Measurements from ENCODE around the gene GPR84. TPM values are rescaled to one million over a fixed set of nuclear protein-coding genes. Genes with fewer than 3 reads are reported as not detected.

The GPR84 gene
- total and polyA plus RNA-seq, 2 experiments from 2014 or later = not detected

DNA sequence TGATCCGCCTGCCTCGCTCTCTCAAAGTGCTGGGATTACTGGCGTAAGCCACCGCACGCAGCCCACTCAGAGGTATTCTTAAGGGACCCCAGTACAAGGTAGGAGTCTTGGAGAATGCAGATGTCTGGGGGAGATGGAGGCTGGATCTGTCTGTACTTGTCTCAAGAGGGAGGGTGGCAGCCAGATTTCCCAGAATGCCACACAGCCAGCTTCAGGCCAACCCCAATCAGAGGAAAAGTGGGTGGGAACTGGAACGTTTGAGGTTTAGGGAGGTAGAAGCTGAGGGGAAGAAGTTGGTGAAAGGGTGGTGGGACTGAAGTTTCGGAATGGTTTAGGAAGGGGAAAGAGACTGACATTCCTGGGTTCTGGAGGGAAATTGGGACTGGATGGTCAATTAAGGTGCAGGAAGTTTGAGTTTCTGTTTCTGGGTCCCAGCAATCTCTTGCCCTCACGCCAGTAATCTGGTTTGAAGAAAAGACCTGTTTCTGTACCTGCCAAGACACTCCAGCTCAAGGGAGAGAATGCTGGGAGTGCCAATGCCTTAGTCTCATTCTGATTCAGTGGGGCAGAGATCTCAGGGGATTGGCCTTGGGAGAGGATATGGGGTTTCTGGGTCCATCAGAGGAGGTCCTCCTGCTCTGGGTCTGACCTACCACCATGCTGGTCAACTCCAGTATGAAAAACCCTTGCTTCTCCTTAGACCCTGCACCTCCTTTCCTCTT lies 28.4 kb upstream of the GPR84 start (continued):
- TF ChIP-seq, protein P1, sequence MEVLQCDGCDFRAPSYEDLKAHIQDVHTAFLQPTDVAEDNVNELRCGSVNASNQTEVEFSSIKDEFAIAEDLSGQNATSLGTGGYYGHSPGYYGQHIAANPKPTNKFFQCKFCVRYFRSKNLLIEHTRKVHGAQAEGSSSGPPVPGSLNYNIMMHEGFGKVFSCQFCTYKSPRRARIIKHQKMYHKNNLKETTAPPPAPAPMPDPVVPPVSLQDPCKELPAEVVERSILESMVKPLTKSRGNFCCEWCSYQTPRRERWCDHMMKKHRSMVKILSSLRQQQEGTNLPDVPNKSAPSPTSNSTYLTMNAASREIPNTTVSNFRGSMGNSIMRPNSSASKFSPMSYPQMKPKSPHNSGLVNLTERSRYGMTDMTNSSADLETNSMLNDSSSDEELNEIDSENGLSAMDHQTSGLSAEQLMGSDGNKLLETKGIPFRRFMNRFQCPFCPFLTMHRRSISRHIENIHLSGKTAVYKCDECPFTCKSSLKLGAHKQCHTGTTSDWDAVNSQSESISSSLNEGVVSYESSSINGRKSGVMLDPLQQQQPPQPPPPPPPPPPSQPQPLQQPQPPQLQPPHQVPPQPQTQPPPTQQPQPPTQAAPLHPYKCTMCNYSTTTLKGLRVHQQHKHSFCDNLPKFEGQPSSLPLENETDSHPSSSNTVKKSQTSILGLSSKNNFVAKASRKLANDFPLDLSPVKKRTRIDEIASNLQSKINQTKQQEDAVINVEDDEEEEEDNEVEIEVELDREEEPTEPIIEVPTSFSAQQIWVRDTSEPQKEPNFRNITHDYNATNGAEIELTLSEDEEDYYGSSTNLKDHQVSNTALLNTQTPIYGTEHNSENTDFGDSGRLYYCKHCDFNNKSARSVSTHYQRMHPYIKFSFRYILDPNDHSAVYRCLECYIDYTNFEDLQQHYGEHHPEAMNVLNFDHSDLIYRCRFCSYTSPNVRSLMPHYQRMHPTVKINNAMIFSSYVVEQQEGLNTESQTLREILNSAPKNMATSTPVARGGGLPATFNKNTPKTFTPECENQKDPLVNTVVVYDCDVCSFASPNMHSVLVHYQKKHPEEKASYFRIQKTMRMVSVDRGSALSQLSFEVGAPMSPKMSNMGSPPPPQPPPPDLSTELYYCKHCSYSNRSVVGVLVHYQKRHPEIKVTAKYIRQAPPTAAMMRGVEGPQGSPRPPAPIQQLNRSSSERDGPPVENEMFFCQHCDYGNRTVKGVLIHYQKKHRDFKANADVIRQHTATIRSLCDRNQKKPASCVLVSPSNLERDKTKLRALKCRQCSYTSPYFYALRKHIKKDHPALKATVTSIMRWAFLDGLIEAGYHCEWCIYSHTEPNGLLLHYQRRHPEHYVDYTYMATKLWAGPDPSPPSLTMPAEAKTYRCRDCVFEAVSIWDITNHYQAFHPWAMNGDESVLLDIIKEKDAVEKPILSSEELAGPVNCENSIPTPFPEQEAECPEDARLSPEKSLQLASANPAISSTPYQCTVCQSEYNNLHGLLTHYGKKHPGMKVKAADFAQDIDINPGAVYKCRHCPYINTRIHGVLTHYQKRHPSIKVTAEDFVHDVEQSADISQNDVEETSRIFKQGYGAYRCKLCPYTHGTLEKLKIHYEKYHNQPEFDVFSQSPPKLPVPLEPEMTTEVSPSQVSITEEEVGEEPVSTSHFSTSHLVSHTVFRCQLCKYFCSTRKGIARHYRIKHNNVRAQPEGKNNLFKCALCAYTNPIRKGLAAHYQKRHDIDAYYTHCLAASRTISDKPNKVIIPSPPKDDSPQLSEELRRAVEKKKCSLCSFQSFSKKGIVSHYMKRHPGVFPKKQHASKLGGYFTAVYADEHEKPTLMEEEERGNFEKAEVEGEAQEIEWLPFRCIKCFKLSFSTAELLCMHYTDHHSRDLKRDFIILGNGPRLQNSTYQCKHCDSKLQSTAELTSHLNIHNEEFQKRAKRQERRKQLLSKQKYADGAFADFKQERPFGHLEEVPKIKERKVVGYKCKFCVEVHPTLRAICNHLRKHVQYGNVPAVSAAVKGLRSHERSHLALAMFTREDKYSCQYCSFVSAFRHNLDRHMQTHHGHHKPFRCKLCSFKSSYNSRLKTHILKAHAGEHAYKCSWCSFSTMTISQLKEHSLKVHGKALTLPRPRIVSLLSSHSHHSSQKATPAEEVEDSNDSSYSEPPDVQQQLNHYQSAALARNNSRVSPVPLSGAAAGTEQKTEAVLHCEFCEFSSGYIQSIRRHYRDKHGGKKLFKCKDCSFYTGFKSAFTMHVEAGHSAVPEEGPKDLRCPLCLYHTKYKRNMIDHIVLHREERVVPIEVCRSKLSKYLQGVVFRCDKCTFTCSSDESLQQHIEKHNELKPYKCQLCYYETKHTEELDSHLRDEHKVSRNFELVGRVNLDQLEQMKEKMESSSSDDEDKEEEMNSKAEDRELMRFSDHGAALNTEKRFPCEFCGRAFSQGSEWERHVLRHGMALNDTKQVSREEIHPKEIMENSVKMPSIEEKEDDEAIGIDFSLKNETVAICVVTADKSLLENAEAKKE (CRISPR knock-in tag; IDR thresholded peaks at IDR 0.05) = no peak
- TF ChIP-seq EZH2 (IDR thresholded peaks at IDR 0.05; ENCODE audit: low read depth, unreplicated experiment) (no peak), CREB1 (CRISPR knock-in tag; IDR thresholded peaks at IDR 0.05; ENCODE audit: low read depth) (no peak), NANOG (IDR thresholded peaks at IDR 0.05; ENCODE audit: borderline replicate concordance) (no peak), ZNF331 (CRISPR knock-in tag; IDR thresholded peaks at IDR 0.05; ENCODE audit: low read depth) (no peak), ZNF114 (CRISPR knock-in tag; IDR thresholded peaks at IDR 0.05) (no peak), STAT1 (IDR thresholded peaks at IDR 0.05; ENCODE audit: unreplicated experiment) (no peak), POLR2AphosphoS5 (IDR thresholded peaks at IDR 0.05; ENCODE audit: low read depth) (no peak)
- TF ChIP-seq, protein P2, sequence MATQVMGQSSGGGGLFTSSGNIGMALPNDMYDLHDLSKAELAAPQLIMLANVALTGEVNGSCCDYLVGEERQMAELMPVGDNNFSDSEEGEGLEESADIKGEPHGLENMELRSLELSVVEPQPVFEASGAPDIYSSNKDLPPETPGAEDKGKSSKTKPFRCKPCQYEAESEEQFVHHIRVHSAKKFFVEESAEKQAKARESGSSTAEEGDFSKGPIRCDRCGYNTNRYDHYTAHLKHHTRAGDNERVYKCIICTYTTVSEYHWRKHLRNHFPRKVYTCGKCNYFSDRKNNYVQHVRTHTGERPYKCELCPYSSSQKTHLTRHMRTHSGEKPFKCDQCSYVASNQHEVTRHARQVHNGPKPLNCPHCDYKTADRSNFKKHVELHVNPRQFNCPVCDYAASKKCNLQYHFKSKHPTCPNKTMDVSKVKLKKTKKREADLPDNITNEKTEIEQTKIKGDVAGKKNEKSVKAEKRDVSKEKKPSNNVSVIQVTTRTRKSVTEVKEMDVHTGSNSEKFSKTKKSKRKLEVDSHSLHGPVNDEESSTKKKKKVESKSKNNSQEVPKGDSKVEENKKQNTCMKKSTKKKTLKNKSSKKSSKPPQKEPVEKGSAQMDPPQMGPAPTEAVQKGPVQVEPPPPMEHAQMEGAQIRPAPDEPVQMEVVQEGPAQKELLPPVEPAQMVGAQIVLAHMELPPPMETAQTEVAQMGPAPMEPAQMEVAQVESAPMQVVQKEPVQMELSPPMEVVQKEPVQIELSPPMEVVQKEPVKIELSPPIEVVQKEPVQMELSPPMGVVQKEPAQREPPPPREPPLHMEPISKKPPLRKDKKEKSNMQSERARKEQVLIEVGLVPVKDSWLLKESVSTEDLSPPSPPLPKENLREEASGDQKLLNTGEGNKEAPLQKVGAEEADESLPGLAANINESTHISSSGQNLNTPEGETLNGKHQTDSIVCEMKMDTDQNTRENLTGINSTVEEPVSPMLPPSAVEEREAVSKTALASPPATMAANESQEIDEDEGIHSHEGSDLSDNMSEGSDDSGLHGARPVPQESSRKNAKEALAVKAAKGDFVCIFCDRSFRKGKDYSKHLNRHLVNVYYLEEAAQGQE (IDR thresholded peaks at IDR 0.05; ENCODE audit: unreplicated experiment) = no peak
